Measurements from ENCODE around the gene BCAS3.

Gene BCAS3

GRCh38 chr17:60790205-60790604, 112.6 kb downstream of the BCAS3 start:
- H3K4me3 ChIP-seq (ENCODE audit: control insufficient read depth, low read depth, low read length), result no peak overlapping the region
- TF ChIP-seq, protein P1, sequence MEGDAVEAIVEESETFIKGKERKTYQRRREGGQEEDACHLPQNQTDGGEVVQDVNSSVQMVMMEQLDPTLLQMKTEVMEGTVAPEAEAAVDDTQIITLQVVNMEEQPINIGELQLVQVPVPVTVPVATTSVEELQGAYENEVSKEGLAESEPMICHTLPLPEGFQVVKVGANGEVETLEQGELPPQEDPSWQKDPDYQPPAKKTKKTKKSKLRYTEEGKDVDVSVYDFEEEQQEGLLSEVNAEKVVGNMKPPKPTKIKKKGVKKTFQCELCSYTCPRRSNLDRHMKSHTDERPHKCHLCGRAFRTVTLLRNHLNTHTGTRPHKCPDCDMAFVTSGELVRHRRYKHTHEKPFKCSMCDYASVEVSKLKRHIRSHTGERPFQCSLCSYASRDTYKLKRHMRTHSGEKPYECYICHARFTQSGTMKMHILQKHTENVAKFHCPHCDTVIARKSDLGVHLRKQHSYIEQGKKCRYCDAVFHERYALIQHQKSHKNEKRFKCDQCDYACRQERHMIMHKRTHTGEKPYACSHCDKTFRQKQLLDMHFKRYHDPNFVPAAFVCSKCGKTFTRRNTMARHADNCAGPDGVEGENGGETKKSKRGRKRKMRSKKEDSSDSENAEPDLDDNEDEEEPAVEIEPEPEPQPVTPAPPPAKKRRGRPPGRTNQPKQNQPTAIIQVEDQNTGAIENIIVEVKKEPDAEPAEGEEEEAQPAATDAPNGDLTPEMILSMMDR (IDR thresholded peaks at IDR 0.05; ENCODE audit: control insufficient read depth, insufficient read depth, low read depth, low read length, missing control alignments), result no peak
- no peak for DNase-seq (ENCODE audit: low read depth)

DNA sequence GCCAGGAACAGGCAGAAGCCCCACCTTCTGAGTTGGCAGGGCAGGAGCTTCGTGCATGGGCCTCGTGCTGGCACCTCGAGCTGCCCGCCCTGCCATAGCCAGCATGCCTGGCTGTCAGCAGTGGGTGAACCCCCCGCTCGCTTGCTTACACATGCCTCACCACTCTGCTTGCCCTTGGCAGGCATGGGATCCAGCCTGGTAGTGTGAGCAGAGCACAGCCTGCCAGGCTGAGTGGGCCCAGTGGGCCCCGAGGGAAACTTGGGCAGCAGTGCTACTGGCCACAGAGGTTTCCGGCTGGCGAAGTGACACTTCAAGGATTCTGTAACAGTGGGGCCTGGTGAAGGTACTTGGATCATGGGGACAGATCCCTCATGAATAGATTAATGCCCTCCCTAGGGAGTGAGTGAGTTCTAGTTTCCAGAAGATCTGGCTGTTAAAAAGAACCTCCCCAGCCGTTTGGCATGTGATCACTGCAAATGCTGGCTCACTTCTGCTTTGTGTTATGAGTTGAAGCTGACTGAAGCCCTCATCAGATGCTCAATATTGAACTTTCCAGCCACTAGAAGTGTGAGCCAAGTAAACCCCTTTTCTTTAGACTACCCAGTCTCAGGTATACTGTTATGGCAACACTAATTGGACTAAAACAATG, 114.7 kb downstream of the BCAS3 start:
- TF ChIP-seq, protein P1 (IDR thresholded peaks at IDR 0.05; ENCODE audit: control insufficient read depth, insufficient read depth, low read depth, low read length, missing control alignments), result no peak
- no peak overlapping the region for H3K4me3 ChIP-seq (ENCODE audit: control insufficient read depth, low read depth, low read length)
- no peak for DNase-seq (ENCODE audit: low read depth)

- H3K4me3 ChIP-seq (ENCODE audit: control insufficient read depth, low read depth, low read length), result no peak overlapping the region
- no peak for DNase-seq (ENCODE audit: low read depth)
- TF ChIP-seq, protein P1 (IDR thresholded peaks at IDR 0.05; ENCODE audit: control insufficient read depth, insufficient read depth, low read depth, low read length, missing control alignments), result no peak
Measured at GRCh38 chr17:60798576-60798975, 120.9 kb downstream of the BCAS3 start.

DNA sequence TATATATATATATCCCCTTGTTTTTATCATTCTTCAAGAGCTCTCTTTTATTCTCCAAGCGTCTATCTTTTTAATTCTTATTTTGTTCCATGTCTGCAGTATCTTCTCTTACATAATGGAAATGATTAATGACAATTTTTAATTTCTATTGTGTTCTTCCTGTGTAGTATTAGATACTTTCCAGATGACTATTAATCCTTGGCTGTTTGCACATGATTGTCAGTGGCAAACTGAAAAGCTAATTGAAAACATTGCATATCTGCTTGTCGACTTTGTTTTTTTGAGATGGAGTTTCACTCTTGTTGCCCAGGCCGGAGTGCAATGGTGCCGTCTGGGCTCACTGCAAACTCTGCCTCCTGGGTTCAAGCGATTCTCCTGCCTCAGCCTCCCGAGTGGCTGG, 124.7 kb downstream of the BCAS3 start:
- no peak overlapping the region for H3K4me3 ChIP-seq (ENCODE audit: control insufficient read depth, low read depth, low read length)
- DNase-seq (ENCODE audit: low read depth), result no peak
- TF ChIP-seq, protein P1 (IDR thresholded peaks at IDR 0.05; ENCODE audit: control insufficient read depth, insufficient read depth, low read depth, low read length, missing control alignments), result no peak

DNA sequence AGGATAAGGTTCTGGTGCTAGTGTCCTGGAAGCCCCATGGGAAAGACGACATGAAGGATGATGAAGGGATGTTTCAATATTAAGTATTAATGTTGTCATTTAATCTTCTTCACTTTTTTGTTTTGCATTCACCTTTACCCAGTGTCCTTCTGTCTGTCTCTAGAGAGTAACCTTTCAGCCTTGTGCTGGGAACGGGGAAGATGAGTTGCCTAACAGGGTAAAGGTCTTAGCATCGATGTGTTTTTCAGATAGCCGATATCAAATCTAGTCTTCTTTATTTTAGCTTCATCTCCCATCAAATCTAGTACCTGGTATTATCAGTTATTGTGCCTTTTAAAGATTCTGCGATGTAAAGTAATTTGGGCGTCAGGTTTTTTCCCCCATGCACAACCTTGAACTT, 125.4 kb downstream of the BCAS3 start:
- no peak for DNase-seq (ENCODE audit: low read depth)
- TF ChIP-seq, protein P1 (IDR thresholded peaks at IDR 0.05; ENCODE audit: control insufficient read depth, insufficient read depth, low read depth, low read length, missing control alignments), result no peak
- no peak overlapping the region for H3K4me3 ChIP-seq (ENCODE audit: control insufficient read depth, low read depth, low read length)

GRCh38 chr17:60804831-60805230, 127.2 kb downstream of the BCAS3 start:
- no peak overlapping the region for H3K4me3 ChIP-seq (ENCODE audit: control insufficient read depth, low read depth, low read length)
- TF ChIP-seq, protein P1 (IDR thresholded peaks at IDR 0.05; ENCODE audit: control insufficient read depth, insufficient read depth, low read depth, low read length, missing control alignments), result no peak
- no peak for DNase-seq (ENCODE audit: low read depth)
